Measurements from ENCODE around the gene SMURF2.
"Not testable (repeated sequence)": the region's sequence is repeated elsewhere in the genome, so short reads cannot be mapped to it uniquely, and the experiment has no call there.

Gene SMURF2

DNA sequence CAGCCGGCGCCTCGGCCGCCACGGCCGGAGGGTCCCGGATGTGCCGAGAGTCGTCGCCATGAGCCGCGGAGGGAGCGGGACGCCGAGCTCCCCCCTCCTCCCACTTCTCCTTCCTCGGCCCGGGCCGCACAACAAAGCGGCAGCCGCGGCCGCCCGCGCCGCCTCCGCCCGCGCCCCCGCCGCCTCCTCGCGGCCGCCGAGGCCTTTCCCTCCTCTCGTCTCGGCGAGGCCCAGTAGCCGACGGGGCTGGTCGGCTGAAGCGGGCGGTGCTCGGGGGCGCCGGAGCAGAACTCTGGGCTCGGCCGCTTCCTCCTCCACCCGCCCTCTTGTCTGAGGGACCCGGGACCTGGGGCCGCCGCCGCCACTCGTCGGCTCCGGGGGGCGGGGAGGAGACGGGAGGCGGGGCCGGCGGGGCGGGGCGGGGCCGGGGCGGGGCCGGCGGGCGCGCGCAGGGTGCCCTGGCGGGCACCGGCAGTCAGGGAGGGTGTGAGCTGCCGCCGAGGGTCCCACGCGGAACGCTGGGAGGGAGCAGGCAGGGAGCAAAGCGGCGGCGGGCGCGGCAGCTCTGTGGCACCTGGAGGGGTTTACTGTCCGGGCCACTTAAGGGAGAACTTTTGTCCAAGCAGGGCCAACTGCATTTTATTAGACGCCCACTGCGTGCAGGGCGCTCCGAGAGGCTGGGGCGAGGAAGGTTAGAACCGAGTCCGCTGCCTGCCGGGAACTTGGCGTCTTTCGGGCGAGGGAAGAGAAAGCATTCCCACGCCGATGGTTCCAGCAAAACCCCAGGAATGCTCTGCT, at the start of gene SMURF2:
Gene SMURF2 (minus strand): TSS at position 332 of the 798 bp plus-strand sequence. CDS start 427 bp downstream, outside the sequence.
- peak in 57 of 58 donors; percentile 14 to 82 (median 67) for DNase-seq

DNA sequence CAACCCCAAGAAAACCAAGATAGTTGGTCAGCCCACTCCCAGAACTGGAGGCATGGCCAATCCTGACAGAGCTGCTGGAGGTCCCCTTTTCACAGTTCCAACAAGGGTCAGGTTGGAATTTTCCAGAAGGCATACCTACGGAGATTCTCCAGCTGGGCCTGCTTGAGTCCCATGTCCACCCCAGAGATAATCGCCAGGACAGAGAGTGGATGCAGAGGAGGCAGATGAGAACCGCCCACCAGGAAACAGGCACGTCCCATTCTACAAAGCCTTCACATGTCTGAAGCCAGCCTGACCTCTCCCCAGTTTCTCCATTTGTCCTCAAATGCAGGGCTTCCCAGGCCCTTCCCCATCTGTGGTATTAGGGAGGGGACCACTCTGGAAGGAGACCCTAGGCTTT, 47.4 kb upstream of the SMURF2 start:
- DNase-seq = no peak

DNA sequence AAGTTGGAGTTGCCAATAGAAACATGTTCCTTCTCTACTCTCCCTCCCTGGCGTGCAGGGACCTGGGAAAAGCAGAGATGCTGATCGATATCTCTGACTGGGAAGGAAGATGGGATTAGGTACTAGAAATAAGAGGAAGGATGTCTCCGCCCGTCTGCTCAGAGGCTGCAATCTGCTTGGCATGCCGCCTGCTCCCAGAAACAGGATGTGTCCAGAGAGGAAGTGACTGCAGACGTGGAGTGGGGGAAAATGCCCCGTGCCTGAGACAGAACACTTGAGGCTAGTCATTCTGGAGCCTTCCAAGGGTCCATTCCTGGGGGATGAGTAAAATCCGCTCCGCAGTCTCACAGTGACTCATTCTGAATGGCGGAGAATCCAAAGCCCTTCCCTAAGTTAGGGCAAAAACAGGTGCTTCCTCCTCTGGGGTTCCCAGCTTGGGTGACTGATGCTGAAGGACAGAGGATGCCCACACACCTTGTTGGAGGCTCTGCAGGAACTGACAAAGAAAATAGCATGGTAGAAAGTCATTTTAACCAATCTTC, 45.0 kb upstream of the SMURF2 start:
- peak in 33 of 58 donors; percentile 3 to 39 (median 19) for DNase-seq

DNA sequence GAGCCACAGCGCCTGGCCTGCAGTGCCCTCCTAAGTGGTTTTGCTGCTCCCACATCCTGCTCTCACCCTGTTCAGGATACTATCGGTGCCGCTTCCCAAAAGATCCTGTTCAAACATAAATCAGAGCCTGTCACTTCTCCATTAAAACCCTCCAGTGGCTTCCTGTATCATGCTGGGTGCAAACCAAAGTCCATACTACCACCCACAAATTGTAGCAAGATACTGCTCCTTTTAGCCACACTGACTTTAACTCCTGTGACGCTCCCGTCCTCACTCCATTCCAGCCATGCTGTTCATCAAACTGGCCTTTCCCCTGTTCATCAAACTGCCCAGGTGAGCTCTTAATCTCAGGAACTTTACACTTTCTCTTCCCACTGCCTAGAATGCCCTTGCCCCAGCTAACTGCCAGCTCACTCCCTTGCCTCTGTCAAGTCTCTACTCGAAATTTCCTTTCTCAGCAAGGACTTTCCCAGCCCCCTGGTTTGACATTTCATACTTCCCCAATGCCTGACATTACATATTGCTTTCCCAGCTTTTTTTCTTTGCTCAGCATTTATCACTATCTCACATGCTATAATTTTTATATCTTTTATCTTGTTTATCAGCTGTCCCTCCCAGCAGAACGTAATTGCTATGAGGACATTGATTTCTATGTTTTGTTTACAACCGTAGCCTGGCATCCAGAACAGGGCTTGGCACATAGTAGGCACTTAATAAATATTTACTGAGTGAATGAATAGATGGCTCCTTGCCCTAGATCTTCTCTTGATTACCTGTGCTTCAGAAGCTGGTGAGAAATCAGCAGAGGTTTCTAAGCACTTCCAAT, 44.3 kb upstream of the SMURF2 start:
- DNase-seq = no peak

DNA sequence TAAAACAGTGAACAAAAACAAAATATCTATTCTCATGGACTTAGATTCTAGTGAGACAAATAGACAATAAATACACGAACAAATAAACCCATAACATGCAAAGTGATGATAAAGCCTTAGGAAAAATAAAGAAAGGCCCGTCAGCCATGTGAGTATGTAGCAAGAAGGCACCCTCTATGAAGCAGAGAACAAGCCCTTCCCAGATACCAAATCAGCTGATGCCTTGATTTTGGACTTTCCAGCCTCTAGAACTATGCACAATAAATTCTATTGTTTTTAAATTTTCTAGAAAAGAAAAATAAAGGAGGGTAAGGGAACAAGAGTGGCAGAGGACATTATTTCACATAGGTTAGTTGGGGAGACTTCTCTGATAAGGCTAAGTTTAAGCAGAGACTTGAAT, 40.7 kb upstream of the SMURF2 start:
- DNase-seq = no peak

DNA sequence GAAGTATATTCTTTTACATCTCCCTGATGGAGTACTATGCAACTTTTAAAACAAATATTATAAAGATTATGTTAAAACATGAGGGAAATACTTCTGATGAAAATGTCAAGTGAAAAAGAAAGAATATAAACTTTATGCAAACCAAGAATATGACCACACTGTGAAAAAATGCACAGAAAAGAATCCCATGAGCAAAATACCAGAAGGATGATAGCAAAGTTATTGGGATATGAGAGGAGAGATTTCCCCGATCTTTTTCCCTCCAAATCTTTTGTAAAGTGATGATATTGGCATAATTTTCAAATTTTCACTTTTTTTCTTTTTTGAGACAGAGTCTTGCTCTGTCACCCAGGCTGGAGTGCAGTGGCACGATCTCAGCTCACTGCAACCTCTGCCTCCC, 36.6 kb upstream of the SMURF2 start:
- no peak for DNase-seq

DNA sequence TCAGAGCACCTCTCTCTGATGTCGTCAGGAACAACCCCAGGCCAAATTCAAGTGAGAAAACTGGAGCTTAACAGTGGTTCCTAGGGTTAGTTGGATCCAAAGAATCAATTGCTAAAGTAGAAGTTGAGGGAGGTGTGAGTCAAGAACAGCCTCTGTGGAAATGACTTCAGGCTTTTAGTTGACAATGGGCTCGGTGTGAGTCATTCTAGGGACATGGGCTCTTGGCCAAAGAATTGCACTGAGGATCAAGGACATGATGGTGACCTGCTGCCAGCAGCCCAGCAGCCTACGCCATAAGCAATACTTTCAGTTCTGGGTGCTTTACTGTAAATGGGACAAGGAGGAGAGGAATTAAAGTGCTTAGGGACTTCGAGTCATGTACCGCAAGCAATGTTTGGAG, 32.1 kb upstream of the SMURF2 start:
- DNase-seq = peak in 1 of 58 donors; percentile 17

DNA sequence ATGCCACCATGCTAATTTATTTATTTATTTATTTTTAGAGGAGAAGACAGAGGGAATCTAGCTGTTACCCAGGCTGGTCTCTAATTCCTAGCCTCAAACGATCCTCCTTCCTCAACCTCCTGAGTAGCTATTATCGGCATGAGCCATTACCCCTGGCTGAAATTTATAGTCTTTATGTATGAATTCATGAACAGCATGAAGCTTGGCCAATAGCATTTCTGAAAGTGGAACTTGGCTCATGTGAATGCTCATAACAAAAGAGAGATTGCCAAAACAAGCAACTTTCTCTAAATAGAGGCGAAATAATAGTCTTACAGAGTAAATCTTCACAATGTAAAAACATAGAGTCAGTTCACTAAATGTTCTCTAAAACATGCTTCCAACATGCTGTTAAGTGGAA, 30.1 kb upstream of the SMURF2 start:
- DNase-seq = no peak

DNA sequence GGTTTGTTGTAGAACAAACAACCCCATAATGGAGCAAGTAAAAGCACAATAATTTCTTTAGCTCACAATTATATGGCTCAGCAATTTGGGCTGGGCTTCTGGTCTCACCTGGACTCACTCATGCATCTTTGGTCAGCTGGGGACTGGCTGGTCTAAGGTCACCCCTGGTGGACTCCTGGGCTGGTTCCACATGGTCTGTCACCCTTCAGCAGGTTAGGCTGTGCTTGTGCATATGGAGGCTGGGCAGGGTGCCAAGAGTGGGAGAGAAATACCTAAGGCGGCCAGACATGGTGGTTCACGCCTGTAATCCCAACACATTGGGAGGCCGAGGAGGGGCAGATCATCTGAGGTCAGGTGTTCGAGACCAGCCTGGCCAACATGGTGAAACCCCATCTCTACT, 27.0 kb upstream of the SMURF2 start:
- DNase-seq = no peak

DNA sequence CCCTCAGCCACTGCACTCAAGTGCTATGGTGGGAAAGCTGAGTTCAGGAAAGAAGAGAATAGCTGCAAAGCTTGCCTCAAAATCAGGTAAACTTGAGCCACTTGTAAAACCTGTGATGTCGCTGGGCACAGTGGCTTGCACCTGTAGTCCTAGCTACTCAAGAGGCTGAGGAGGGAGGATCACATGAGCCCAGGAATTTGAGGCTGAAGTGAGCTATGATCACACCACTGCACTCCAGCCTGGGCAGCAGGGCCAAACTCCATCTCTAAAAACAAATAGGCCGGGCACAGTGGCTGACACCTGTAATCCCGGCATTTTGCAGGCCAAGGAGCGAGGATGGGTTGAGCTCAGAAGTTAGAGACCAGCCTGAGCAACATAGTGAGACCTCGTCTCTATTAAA, 26.4 kb upstream of the SMURF2 start:
- no peak for DNase-seq

DNA sequence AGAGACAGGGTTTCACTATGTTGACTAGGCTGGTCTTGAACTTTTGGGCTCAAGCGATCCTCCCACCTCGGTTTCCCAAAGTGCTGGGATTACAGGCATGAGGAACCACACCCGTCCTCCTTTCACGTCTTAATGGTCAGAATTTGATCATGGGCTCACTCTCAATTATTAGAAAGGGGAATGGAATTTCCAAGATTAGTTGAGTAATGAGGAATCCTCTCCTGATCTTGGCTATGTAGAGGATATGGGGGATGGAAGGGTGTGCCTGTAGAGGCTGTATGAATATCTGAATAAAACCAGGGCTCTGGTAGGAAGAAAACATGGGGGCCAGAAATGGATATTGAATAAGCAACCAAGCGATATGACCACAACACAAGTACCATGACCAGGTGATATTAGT, 25.9 kb upstream of the SMURF2 start:
- no peak for DNase-seq

DNA sequence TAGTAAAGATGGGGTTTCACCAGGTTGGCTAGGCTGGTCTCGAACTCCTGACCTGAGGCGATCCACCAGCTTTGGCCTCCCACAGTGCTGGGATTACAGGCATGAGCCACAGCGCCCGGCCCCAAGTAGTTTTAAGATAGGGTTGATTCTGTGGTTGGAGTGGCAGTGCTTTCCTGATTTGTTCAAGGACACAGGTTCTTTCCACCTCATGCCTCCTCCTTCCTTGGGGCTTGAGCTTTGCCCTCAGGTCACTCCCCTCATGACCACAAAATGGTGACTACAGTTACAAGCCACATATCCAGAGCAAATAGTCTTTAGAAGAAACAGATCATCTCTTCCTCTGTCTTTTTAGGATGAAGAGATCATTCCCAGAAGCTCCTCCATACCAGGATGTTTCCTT, 25.3 kb upstream of the SMURF2 start:
- no peak for DNase-seq

DNA sequence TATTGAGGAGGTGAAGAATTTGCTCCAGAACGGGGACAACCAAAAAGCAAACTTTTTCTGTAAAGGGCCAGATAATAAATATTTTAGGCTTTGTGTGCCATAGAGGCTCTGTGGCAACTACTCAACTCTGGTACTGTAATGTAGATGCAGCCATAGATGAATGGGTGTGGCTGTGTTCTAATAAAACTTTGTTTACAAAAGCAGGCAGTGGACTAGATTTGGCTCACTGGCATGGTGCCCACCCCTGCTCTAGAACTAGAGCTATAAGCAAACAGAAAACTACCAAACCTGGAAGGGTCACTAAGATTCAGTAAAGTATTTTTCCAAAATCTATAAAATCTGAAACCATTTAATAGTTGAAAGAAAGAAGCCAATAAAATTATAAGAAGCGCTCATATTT, 24.6 kb upstream of the SMURF2 start:
- no peak for DNase-seq

DNA sequence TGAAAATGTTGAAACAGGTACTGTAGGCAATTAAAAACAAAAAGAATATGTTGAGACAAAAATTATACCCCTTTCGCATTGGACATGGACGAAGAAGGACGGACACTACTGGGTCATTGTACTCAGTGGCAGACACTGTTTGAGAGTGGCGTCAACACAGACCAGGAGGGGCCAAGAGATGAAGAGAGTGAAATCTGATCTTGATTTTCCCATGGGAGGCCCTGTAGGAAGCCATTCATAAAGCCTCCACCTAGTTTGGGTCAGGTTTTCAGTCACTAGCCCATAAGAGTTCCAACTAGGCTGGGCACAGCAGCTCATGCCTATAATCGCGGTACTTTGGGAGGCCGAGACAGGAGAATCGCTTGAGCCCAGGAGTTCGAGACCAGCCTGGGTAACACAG, 23.6 kb upstream of the SMURF2 start:
- no peak for DNase-seq

DNA sequence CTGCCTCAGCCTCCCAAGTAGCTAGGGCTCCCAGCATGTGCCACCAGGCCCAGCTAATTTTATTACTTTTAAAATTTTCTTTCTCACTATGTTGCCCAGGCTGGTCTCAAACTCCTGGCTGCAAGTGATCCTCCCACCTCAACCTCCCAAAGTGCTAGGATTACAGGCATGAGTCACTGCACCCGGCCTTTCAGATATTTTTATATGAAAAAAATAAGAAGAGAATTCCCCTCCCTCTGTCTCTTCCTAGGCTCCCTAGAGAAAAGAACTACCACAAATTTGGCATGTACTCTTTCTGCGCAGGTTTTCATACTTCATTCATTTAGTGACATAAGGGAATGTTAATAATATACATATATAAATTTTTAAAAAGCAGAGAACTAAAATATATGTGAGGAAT, 21.7 kb upstream of the SMURF2 start:
- no peak for DNase-seq

DNA sequence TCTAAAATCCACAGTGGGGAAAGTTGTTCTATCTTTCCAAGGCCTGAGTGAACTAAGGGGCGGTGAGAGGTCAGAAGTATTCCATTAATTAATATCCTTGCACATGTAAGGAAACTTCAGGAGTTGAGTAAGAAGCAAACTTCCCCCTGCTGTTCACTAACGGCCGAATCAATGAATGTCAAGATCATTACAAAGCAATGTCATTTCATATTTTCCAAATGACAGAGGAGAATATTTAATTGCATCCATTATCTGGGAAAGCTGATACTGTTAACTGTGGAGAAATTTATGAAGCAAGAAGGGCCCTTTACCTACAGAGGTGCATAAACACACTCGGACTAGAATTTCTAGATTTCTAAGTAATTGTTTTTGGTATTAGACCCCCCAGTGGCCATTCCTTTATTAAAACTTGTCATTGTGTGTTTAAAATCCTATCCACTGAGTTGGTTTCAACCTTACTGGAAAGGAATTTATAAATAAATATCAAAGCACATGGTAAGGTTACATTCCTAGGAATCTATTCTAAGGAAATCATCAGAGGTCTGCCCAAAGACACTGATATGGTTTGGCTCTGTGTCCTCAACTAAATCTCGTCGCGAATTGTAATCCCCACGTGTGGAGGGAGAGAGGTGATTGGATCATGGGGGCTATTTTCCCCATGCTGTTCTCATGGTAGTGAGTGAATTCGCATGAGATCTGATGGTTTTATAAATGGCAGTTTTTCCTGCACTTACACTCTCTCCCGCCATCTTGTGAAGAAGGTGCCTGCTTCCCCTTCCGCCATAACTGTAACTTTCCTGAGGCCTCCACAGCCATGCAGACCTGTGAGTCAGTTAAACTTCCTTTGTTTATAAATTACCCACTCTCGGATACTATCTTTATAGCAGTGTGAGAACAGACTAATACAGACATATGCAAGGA, 20.4 kb upstream of the SMURF2 start:
- no peak for DNase-seq

DNA sequence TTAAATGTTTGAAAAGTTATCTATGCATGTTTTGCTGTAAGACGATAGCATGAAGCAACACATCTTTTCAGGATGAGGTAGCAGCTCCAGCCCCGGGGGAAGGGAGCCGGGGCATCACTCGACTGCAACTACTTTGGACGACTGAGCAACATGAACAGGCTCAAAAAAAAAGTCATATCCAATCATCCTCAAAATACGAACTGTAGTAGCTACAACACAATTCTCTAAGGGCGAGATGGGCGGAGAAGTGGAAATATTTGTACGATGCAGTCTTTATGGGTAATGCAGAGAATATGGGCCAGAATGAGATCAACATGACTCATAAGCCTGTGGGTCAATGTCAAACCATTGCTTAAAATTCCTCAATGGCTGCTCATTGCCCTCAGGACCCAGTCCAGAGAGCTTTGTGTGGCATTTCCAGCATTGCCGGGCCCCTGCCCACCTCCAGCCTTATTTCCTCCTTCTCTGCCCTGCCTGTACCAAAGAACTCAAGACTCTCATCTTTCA, 17.7 kb upstream of the SMURF2 start:
- DNase-seq = no peak

DNA sequence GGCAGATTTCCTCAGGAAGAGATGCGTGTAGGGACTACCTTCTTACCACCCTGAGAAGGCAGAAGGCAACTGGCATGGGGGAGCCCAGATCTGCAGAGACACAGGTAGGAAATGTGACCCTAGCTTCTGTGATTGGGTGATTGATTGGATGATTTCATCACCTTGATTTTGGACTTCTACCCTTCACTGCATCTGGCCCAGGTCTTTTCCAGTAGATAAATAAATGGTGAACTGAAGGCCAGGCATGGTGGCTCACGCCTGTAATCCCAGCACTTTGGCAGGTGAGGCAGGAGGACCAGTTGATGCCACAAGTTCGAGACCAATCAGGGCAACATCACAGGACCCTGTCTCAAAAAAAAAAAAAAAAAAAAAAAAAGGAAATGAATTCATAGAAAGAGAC, 14.7 kb upstream of the SMURF2 start:
- no peak for DNase-seq

DNA sequence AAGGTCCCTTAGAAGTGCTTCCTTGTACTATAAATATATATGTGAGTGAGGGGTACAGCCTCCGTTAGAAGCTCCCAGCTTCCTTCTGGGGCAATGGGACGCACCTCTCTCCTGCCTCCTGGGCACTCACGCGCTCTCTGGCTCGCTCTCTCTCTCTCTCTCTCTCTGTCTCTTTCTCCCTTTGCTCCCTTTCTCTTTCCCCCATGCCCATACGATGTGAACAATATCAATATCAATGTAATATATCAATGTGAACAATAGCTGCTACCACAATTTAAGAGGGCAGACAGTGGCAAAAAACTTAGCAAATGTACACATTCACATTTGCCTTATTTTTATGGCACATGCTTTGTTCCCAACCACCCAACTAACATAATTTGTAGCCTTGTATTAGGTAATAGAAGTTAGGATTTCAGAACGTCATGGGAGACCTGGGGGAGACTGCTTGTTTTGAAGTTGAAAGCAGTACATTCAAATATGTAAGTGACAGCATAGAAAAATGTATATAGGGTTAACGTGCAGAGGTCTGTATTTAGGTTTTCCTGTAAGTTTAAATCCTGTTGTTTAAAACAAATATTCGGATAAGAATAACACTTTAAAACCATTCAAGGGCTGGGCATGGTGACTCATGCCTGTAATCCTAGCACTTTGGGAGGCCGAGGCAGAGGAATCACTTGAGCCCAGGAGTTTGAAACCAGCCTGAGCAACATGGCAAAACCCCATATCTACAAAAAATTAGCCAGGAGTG, 8.9 kb upstream of the SMURF2 start:
- not testable (repeated sequence) for DNase-seq

Measured in anterior cingulate cortex (tissue), 58 donors.